Fibroblast of the aortic adventitia (primary cell): Measurements from ENCODE around the gene PAPPA. TPM values are rescaled to one million over a fixed set of nuclear protein-coding genes. Genes with fewer than 3 reads are reported as not detected.

ENCODE experiments used
- DNase-seq: peaks from one replicate; pipeline ENCODE4 v3.0.0-alpha.2; 2010; ENCODE audit warnings: low read depth
- H3K4me3 ChIP-seq: 2 replicates; pipeline ENCODE4 v1.5.1; 2011; ENCODE audit warnings: low read depth, mild to moderate bottlenecking, control low read depth, low read length, moderate library complexity
- CTCF ChIP-seq: IDR thresholded peaks from 2 replicates; pipeline ENCODE4 v1.5.1; 2011; ENCODE audit warnings: mild to moderate bottlenecking, low read length, control low read depth, inconsistent platforms; ENCODE audit not compliant: insufficient read depth
- total RNA-seq: library from RNA; depleted of rRNA; stranded (reverse); fragments of >200 nt; gene quantifications from 2 replicates; pipeline ENCODE4 v1.2.3, GENCODE V29; 2012; ENCODE audit warnings: low replicate concordance

Gene PAPPA
- total RNA-seq, 1 donor = 80.5 TPM

- peak; percentile 33 for DNase-seq
- H3K4me3 ChIP-seq = no peak overlapping the region
- no peak for TF ChIP-seq CTCF
These were observed 115.7 kb downstream of the PAPPA start for GRCh38 chr9:116269250-116269649.

GRCh38 chr9:116270546-116270945 is 117.0 kb downstream of the PAPPA start:
- no peak for DNase-seq
- TF ChIP-seq CTCF = no peak

GRCh38 chr9:116271340-116271739 is 117.7 kb downstream of the PAPPA start:
- no peak for DNase-seq
- H3K4me3 ChIP-seq = no peak overlapping the region
- TF ChIP-seq CTCF = no peak

More at GRCh38 chr9:116270546-116270945, 117.0 kb downstream of the PAPPA start:
- H3K4me3 ChIP-seq = no peak overlapping the region

GRCh38 chr9:116271991-116272390 is 118.4 kb downstream of the PAPPA start:
- H3K4me3 ChIP-seq = no peak overlapping the region
- no peak for TF ChIP-seq CTCF
- DNase-seq = no peak

GRCh38 chr9:116274293-116274692 is 120.7 kb downstream of the PAPPA start:
- H3K4me3 ChIP-seq = no peak overlapping the region
- DNase-seq = peak; percentile 75
- no peak for TF ChIP-seq CTCF

- DNase-seq = peak; percentile 88
- TF ChIP-seq CTCF = no peak
These were observed 122.0 kb downstream of the PAPPA start for GRCh38 chr9:116275418-116276195.

GRCh38 chr9:116276196-116276493 is 122.6 kb downstream of the PAPPA start:
- DNase-seq = no peak
- TF ChIP-seq CTCF = no peak
- H3K4me3 ChIP-seq = no peak overlapping the region

More at GRCh38 chr9:116275418-116276195, 122.0 kb downstream of the PAPPA start:
- H3K4me3 ChIP-seq = no peak overlapping the region
